K562 (cell line): ENCODE data around the gene DEDD2. TPM values are rescaled to one million over a fixed set of nuclear protein-coding genes. Genes with fewer than 3 reads are reported as not detected.

ENCODE experiments used
- BCLAF1 ChIP-seq, 2 experiments: fragments of 450-650 bp in 1 of 2; IDR thresholded peaks; 2 replicates each; pipeline ENCODE4 v1.6.1; 2011 to 2017; ENCODE audit warnings: low read depth in 2 of 2, antibody characterized with exemption in 1 of 2, borderline replicate concordance in 1 of 2, low read length in 1 of 2, mild to moderate bottlenecking in 1 of 2, mixed read lengths in 1 of 2; ENCODE audit not compliant: control insufficient read depth in 1 of 2
- FIP1L1 ChIP-seq: fragments of 200-400 bp; formaldehyde crosslinking; IDR thresholded peaks from 2 replicates; pipeline ENCODE4 v1.6.1; 2018; ENCODE audit warnings: mild to moderate bottlenecking, low read depth, low read length; ENCODE audit not compliant: poor library complexity, severe bottlenecking
- HMGN3 ChIP-seq: IDR thresholded peaks from 2 replicates; pipeline ENCODE4 v1.6.1; 2011; ENCODE audit warnings: borderline replicate concordance, low read depth, mild to moderate bottlenecking, mixed read lengths, low read length; ENCODE audit not compliant: insufficient read length; ENCODE audit errors: extremely low read depth
- L3MBTL2 ChIP-seq: fragments of 450-650 bp; IDR thresholded peaks from 2 replicates; pipeline ENCODE4 v1.6.1; 2016; ENCODE audit warnings: mild to moderate bottlenecking, moderate library complexity
- MAZ ChIP-seq, 2 experiments: fragments of 450-650 bp in 1 of 2; sonication (generic) in 1 of 2; formaldehyde crosslinking; IDR thresholded peaks in 1 of 2; conservative IDR thresholded peaks in 1 of 2; 2 replicates each; pipeline versions ENCODE4 v1.4.0 to v1.5.0; 2020; ENCODE audit warnings: mild to moderate bottlenecking in 1 of 2, missing genetic modification reagents in 1 of 2
- MECOM ChIP-seq: fragments of 250-450 bp; sonication (Bioruptor Pico); IDR thresholded peaks from 2 replicates; pipeline ENCODE4 v1.8.0; 2022; ENCODE audit warnings: inconsistent platforms
- MTA1 ChIP-seq: fragments of 450-650 bp; IDR thresholded peaks from 2 replicates; pipeline ENCODE4 v1.6.1; 2017; ENCODE audit warnings: borderline replicate concordance
- NR2C1 ChIP-seq, 2 experiments: fragments of 450-650 bp; IDR thresholded peaks; 2 replicates each; pipeline ENCODE4 v1.6.1; 2017; ENCODE audit warnings: mild to moderate bottlenecking in 2 of 2, antibody characterized with exemption in 1 of 2, inconsistent platforms in 1 of 2, missing compliant biosample characterization in 1 of 2, missing genetic modification characterization in 1 of 2
- RBBP5 ChIP-seq: fragments of 200-600 bp; sonication (generic); IDR thresholded peaks from 2 replicates; pipeline ENCODE4 v1.6.1; 2012; ENCODE audit warnings: borderline replicate concordance, mild to moderate bottlenecking, low read length, control low read depth, inconsistent platforms; ENCODE audit not compliant: insufficient read depth, poor library complexity, severe bottlenecking
- RNF219 ChIP-seq: fragments of 250-450 bp; sonication (Bioruptor Pico); IDR thresholded peaks from 2 replicates; pipeline ENCODE4 v1.5.0; 2022; ENCODE audit warnings: mild to moderate bottlenecking
- ZBTB49 ChIP-seq: sonication (generic); formaldehyde crosslinking; IDR thresholded peaks from 2 replicates; pipeline ENCODE4 v1.8.0; 2022; ENCODE audit warnings: missing genetic modification reagents, mild to moderate bottlenecking, borderline replicate concordance
- ZNF253 ChIP-seq: fragments of 250-450 bp; sonication (Bioruptor Pico); conservative IDR thresholded peaks from 2 replicates; pipeline ENCODE4 v1.6.1; 2021; ENCODE audit warnings: mild to moderate bottlenecking
- polyA plus RNA-seq, 8 experiments: library from polyadenylated mRNA; depleted of rRNA in 4 of 8; stranded (reverse) in 5 of 8; unstranded in 3 of 8; fragments of >200 nt; fragmentation: Nextera tagmentation in 2 of 8; fragmentation: Illumina TruSeq in 1 of 8; extraction: Ambion mirVana in 2 of 8; extraction: Trizol in 1 of 8; gene quantifications; 2 replicates each; pipeline versions ENCODE4 v1.2.1 to v1.2.3, GENCODE V29; 2011 to 2014; ENCODE audit warnings: inconsistent platforms in 1 of 8, missing spikeins in 1 of 8
- total RNA-seq, 7 experiments: library from RNA; depleted of rRNA in 6 of 7; stranded (reverse); fragments of >200 nt in 6 of 7; fragmentation: Illumina TruSeq in 2 of 7; extraction: Trizol in 2 of 7; gene quantifications; 2 replicates each; pipeline versions ENCODE4 v1.2.1 to v1.2.3, GENCODE V29; 2011 to 2021; ENCODE audit warnings: low replicate concordance in 1 of 7
- TF ChIP-seq, protein P1 (sequence below): sonication (generic); formaldehyde crosslinking; IDR thresholded peaks from 2 replicates; pipeline ENCODE4 v1.8.0; 2022; ENCODE audit warnings: mild to moderate bottlenecking, missing genetic modification reagents
- TF ChIP-seq, protein P2 (sequence below): fragments of 450-650 bp; formaldehyde crosslinking; IDR thresholded peaks from 2 replicates; pipeline ENCODE4 v1.4.0; 2022; ENCODE audit warnings: mild to moderate bottlenecking, moderate library complexity

The DEDD2 gene
- total and polyA plus RNA-seq, 9 of the 15 experiments (the other 6 are each of a cell fraction or from before 2014, with no cell fraction given), result 4.3 to 43.0 (median 29.2) TPM

DNA sequence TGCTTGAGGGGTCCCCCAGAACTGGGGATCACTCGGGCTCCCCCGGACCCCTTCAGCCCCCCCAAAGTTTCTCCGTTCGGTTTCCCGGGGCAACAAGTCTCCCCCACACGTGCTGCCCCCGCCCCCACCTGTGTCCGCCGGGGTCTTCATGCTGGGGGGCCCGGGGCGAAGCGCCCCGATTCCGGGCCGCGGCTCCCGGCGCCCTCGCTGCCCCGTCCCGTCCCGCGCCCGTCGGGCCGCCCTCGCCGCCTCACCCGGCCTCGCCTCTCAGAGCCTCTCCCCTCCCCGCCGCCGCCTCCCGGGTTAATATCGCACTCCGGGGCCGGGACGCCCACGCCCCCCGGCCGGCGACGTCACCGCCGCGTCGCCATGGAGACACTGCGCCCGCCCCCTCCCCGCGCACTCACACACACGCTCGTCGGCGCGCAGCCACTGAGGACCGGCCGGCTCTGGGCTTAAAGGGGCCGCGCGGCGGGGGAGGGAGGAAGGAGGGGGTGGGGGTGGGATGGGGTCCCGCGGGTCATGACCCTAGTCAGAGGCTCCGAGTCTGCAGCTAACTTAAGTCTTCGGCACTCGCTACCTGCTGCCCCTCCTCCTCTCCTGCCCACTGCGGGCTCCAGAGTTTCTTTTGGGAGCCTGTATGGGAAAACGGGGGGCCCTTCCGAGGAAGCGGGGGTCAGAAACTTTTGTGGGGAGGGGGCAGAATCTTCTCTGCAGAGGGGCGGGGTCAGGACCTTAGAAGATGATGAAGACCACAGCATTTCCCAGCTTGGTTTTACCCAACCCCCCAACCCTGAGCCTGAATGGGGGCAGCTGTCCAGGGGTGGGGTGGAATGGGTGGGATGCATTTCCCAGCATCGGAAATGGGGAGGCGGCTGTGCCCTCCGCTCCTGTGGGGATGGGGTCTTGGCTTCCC lies 37.6 kb upstream of the DEDD2 start, which contains the start of gene ERF (continued):
- peak; percentile 25; the same call in 1 of the 2 replicates for TF ChIP-seq L3MBTL2
- TF ChIP-seq BCLAF1 (IDR thresholded peaks at IDR 0.05; ENCODE audit: borderline replicate concordance in 1 of 2, control insufficient read depth in 1 of 2, low read depth in 2 of 2, low read length in 1 of 2), result no peak
- TF ChIP-seq ZNF253 (CRISPR knock-in tag), result no peak
- TF ChIP-seq MTA1, result no peak
- no peak for TF ChIP-seq MECOM (CRISPR knock-in tag)
- no peak for TF ChIP-seq RNF219
- TF ChIP-seq NR2C1 (IDR thresholded peaks at IDR 0.05), result no peak
- no peak for TF ChIP-seq NR2C1 (tag; IDR thresholded peaks at IDR 0.05)
- TF ChIP-seq, protein P1, sequence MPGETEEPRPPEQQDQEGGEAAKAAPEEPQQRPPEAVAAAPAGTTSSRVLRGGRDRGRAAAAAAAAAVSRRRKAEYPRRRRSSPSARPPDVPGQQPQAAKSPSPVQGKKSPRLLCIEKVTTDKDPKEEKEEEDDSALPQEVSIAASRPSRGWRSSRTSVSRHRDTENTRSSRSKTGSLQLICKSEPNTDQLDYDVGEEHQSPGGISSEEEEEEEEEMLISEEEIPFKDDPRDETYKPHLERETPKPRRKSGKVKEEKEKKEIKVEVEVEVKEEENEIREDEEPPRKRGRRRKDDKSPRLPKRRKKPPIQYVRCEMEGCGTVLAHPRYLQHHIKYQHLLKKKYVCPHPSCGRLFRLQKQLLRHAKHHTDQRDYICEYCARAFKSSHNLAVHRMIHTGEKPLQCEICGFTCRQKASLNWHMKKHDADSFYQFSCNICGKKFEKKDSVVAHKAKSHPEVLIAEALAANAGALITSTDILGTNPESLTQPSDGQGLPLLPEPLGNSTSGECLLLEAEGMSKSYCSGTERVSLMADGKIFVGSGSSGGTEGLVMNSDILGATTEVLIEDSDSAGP (CRISPR knock-in tag), result peak; percentile 92
- TF ChIP-seq ZBTB49, result no peak
- TF ChIP-seq HMGN3, result no peak
- TF ChIP-seq, protein P2, sequence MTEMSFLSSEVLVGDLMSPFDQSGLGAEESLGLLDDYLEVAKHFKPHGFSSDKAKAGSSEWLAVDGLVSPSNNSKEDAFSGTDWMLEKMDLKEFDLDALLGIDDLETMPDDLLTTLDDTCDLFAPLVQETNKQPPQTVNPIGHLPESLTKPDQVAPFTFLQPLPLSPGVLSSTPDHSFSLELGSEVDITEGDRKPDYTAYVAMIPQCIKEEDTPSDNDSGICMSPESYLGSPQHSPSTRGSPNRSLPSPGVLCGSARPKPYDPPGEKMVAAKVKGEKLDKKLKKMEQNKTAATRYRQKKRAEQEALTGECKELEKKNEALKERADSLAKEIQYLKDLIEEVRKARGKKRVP (CRISPR knock-in tag), result no peak
- TF ChIP-seq MAZ (CRISPR knock-in tag; conservative IDR thresholded peaks at IDR 0.05 in 1 of 2, IDR thresholded peaks at IDR 0.05 in 1 of 2), result peak; percentile 68 to 83; a peak in 3 of 4 replicates
- TF ChIP-seq RBBP5, result no peak
- no peak for TF ChIP-seq FIP1L1
